DMS153 treated with DMSO at 0.1 percent for 48 hours (cell line): ENCODE results near the gene SYP.

Source experiments
- DNase-seq: peaks from one replicate; lab custom pipeline; 2025; ENCODE audit not compliant: unreplicated experiment; lab: John Stamatoyannopoulos, UW

The SYP gene

DNA sequence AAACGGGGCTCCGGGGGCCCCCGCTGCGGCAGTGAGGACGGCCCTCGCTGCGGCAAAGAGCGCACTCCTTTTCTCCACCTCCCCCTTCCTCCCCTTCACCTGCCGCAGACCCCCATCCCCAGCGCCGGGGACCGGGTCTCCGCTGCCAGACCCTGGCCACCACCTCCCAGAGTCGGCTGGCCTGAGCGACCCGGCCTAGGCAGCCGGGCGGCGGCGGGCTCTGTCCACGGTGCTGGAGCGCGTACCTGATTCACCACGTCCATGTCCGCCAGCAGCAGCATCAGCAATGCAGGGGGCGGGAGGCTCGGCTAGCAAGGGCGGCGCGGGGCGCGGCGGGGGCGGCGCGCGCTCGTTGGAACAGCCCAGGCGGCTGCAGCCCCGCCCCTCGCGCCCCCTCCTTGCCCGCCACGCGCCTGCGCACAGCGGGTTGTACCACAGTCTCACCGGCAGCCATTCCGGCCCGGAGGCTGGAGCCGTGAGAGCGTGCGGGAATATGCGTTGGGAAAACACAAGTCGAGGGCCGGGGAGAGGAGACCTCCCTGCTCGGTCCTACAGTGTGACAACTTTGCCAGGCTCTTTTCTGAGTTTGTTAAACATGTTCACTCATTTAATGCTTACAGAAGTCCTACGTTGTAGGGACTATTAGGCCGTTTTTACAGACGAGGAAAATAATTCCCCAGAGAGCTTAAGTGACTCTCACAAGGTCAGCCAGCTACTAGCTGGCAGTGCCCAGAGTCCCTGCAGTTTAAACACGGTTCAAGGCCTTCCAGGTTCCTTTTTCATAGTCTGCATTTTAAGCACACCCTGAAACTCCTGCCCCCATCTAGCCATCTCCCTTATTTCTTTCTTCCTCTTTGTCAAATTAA, at the start of gene SYP:
Gene SYP, minus strand, starts transcription at position 288 of the 866 bp plus-strand sequence. Its CDS starts 7 bp downstream, at position 281.
- peak; percentile 31 for DNase-seq

- DNase-seq: no peak
Measured at GRCh38 chrX:49249616-49250015, 49.6 kb upstream of the SYP start.

- DNase-seq: no peak
Measured at GRCh38 chrX:49249071-49249470, 49.1 kb upstream of the SYP start.

GRCh38 chrX:49247916-49248811, 48.2 kb upstream of the SYP start:
- DNase-seq: no peak

DNA sequence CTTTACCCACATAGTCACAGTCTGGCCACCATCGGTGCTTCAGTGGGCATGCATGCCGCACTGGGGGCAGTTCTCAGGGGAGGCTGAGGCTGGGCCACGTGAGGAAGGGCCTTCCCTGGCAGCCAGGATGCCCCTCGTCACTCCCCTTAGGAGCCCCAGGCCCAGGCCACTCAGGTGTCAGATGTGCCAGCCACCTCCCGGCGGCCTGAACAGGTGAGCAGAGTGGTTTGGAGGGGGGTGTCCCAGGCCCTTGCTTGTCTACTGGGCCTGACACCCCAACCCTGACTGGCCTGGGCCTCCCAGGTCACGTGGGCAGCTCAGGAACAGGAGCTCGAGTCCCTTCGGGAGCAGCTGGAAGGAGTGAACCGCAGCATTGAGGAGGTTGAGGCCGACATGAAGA, 47.4 kb upstream of the SYP start:
- no peak for DNase-seq

- no peak for DNase-seq
Measured at GRCh38 chrX:49246541-49246940, 46.5 kb upstream of the SYP start.

DNA sequence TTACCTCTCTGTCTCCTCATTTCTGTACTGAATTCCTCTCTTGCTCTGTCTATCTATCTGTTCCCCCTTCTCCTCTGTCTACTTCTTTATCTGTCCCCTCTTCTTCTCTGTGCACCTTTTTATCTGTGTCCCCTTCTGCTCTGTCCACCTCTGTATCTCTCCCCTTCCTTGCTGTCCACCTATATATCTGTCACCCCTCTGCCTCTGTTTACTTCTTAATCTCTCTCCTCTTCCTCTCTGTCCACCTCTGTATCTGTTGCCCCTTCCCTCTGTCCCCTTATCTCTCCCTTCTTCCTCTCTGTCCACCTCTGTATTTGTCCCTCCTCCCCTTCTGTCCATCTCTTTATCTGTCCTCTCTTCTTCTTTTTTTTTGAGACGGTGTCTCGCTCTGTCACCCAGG, 44.2 kb upstream of the SYP start:
- no peak for DNase-seq

- DNase-seq: no peak
Measured at GRCh38 chrX:49243166-49243565, 43.2 kb upstream of the SYP start.

DNA sequence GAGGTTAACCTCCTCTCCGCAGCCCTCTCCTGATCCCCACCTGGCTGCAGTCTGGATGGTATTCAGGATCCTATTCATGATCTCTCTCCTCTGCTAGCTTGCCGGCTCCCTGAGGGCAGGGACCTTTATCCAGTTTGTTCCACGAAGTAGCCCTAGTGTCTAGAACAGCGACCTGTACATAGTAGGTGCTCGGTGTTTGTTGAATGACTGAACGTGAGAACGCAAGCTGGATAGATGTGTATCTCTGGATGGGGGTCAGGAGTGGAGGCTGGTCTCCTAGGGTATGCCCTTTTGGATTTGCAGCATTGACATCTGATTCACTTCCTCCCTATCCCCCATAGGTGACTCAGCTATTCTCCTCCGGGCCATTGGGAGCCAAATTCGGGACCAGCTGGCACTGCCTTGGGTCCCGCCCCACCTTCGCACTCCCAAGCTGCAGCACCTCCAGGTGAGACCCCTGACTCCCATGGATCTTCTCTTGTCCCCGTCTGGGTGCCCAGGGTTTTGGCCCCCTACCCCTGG, 42.6 kb upstream of the SYP start:
- DNase-seq: no peak

GRCh38 chrX:49238735-49239134, 38.7 kb upstream of the SYP start:
- no peak for DNase-seq

- DNase-seq: no peak
Measured at GRCh38 chrX:49237060-49237459, 37.1 kb upstream of the SYP start.

DNA sequence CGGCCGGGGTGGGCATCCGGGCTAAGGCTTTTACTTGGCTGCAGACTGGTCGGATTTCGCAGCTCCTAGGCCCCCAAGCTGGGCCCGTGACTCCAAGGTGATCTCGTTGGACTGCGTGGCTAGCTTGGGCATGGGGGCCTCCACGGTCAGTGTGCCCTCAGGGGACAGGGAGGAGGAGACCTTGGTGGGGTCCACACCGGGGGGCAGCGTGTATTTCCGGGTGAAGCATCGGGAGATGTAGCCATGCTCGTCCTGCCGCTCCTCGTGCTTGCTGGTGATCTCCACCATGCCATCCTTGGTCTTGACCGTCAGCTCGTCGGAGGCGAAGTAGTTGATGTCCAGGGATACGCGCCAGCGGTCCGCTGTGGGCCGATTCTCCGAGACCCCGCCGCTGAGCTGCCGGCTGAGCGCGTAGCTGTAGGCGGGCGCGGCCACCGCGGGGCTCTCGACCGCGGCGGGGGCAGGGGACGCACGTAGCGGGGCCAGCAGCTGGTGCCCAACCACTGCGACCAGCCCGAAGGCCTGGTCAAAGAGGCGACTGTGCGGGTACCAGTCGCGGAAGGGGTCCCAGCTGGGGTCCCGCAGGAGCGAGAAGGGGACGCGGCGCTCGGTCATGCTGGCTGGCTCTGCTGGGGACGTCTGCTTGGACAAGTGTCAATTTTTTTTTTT, 34.0 kb upstream of the SYP start:
- no peak for DNase-seq

- no peak for DNase-seq
Measured at GRCh38 chrX:49233176-49233575, 33.2 kb upstream of the SYP start, which contains the start of gene CACNA1F. Gene CACNA1F, minus strand, starts transcription at chrX:49233340. Its CDS starts 31 bp downstream, at chrX:49233309.

DNA sequence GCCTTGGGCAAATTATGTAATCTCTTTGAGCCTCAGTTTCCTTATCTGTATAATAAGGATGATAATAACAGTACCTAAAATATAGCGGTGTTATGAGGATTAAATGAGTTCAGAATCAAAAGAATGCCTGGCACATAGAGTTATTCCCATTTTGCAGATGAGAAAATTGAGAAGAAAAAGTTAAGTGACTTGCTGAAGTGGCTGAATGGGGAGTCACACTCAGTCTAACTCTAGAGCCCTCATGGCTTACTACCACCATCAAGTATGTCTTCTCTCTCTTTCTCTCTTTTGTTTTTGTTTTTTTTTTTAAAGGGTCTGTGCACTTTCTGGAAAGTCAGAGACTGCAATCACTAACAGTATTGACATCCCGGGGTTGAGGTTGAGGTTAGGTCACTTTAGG, 32.5 kb upstream of the SYP start:
- DNase-seq: no peak

- DNase-seq: no peak
Measured at GRCh38 chrX:49231333-49232000, 31.5 kb upstream of the SYP start.

GRCh38 chrX:49230500-49231232, 30.7 kb upstream of the SYP start:
- peak; percentile 8 for DNase-seq

DNA sequence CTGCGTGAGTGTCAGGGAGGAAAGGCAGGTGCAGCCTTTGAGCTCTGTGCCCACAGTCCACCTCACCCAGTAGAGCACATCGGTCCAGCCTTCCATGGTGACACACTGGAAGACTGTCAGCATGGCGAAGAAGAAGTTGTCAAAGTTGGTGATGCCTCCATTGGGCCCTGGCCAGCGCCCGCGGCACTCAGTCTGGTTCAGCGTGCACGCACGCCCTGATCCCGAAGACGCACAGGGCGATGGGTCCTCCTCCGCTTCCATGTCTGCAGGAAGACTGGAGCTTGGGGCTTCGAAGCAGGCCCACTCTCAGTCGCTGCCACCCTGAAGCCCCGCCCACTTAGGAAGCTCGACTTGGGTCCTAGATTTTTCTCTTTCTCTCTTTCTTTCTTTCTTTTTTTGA, 28.2 kb upstream of the SYP start:
- no peak for DNase-seq

GRCh38 chrX:49227726-49228125, 27.7 kb upstream of the SYP start:
- DNase-seq: no peak

DNA sequence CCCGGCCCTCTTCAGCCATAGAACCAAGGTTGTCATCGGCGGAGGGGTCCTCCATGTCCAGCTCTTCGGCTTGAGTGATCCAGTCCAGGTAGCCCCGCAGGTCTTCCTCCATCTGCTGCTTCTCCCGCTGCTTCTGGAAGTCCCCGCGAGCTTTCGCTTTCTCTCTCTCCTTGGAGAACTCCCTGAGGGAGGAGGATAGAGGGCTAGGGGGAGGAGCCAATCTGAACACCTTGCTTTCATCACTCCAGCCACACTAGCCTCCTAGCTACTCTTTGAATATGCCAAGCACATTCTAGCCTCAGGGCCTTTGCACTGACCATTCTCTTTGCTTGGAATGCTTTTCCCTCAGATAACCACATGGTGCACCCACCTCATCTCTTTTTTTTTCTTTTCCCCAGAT, 27.0 kb upstream of the SYP start:
- DNase-seq: no peak

DNA sequence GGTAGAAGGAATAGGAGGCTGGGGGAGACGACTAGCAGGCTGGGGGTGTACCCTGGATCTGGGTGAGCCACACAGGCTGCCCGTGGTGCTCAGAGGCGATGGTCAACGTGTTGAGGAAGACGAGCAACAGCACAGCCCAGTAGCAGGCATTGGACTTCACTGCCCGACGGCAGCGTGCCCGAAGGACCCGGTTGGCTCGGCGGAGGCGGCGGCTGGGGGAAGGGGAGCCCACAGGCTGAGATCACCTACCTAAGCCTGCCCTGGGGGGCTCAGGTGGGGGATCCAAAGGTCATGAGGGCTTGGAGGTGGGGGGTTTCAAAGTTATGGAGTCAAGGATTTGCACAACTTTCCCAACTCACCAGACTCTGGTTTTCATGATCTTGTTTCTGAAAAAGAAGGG, 25.9 kb upstream of the SYP start:
- DNase-seq: no peak
